ENCODE data around the gene ADAMTS6. TPM values are rescaled to one million over a fixed set of nuclear protein-coding genes. Genes with fewer than 3 reads are reported as not detected.
"Not testable (repeated sequence)": the region's sequence is repeated elsewhere in the genome, so short reads cannot be mapped to it uniquely, and the experiment has no call there.

ADAMTS6 gene
- total RNA-seq, 1 donor from 2014 or later = 52.2 TPM

DNA sequence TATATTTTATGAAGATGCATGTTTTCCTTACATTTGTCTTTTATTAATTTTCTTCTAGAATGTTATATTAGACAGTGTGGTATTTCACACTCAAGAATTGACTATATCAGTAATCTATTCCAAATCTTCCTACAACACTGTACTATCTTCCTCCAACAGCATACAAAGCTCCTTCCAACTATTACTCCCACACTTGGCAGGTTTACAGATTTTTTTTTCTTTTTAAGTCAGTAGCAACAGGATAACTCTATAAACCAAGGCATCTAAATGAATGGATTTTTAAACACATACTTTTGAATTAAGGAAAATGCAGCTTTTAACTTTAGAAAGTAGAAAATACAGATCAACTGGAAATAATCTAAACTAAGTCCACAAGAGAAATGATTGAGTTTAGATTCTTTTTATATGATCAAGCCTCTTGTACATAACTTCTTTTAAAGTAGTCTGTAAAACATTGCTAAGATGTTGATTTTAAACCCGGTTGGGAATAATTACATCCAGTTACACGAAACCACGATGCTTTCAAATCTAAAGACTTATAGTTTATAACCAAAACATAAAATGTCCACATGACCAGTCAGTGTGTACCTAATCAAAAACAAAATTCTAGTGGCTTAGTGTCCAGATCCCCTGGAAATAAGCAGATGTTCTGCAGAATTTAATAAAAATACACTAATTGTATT, 281.6 kb downstream of the ADAMTS6 start:
- DNase-seq (ENCODE audit: low read depth in 2 of 2) = peak in 1 of 2 donors; percentile 56

DNA sequence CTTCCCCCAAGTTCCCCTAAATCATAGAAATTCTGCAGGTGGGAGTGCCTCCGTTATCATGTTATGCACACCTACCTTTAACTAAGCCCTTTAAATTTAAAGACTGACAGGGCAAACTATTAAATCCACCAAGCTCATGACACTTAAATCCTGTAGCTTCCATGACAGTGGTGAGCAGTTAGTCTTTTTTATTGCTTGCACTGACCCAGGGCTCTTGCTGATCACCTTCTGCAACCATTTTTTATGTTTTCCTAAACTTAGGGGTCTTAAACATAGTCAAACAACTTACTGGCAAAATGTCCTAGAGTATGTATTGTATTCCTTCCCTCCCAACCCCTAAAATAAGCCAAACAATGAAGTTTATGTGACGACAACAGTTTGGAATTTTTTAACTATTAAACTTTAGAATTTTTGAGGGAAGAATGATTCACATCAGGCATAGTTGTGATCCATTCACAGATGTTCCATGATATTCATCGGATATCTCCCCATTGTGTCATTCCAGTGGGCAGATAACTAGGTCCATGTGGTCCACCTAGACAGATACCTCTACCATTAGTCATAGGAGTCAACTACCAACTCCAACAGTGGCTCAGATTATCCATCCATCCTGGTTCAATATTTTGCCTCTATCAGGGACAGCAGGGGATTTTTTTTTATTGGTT, 283.1 kb downstream of the ADAMTS6 start:
- peak; percentile 91 to 96 for DNase-seq (ENCODE audit: low read depth in 2 of 2)

DNA sequence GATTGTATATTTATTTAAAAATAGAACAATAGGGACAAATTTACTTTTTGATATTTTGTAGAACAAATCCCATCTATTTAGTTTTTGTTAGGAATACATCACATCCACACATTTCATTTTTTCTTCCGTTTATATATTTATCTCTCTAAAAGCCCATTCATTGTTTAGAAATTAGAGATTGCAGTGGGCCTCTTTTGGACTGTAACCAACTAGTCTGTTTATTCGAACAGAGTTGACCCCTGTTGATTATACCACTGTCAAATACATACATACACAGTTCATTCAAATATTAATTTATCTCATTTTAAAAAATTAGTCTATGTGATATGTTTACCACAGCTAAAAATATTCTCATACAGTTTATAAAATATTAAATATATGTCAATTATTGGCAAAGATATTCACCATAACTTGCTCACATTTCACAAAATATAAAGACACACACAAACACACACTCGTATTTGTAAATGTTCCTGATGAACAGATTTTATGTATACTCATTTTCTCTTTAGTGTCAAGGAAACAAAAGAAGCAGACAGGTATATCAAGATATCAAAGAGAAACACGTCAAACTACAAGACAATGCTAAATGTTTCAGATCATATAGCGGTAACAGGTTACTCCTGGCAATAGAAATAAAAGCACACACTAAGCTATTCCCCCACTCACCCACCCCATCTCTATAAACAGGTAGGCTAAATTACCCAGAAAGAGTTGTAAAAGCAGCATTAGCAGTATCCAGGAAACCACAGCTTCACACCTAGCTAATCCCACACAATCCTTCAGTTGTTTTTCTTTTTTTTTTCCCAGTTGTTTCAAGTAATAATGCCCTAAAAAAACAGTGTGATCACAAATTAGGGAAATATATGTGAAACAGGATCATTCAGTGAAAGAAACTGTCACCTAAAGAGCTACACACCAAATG, 283.9 kb downstream of the ADAMTS6 start:
- peak in 1 of 2 donors; percentile 14 for DNase-seq (ENCODE audit: low read depth in 2 of 2)

DNA sequence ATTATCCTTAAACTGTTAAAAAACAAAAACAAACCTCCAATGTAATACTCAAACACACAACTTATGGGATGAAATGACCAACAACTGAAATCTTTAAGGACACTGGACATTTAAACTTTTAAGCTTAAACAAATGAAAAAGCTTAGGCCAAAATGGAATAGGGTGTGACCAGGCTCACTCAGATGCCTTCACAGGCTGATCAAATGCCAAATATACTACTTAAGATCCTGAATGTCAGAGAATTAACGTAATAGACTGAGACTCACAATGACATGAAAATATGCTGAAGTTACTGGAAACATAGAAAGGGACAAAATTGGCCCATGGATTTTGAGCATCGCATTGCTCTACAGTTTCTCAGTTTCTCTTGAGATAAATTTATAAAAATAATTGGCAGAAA, 286.8 kb downstream of the ADAMTS6 start:
- DNase-seq (ENCODE audit: low read depth in 2 of 2) = no peak

DNA sequence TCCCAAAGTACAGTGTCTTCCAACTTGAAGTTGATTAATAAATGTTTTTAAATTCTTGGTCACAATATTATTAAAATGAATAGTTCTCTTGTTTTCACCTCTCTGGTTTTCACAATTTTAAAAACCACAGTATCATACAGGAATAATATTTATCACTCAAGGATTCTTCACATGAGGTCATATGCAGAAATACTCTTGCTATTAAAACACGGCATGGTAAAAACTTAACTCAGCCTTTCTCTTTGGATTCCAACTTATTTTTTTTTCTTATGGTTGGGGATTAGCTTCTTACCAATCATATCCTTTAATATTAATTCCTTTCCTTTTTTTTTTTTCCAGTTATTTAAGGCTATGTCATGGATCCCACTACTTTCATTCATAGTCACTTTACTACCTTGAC, 289.4 kb downstream of the ADAMTS6 start:
- no peak for DNase-seq (ENCODE audit: low read depth in 2 of 2)

DNA sequence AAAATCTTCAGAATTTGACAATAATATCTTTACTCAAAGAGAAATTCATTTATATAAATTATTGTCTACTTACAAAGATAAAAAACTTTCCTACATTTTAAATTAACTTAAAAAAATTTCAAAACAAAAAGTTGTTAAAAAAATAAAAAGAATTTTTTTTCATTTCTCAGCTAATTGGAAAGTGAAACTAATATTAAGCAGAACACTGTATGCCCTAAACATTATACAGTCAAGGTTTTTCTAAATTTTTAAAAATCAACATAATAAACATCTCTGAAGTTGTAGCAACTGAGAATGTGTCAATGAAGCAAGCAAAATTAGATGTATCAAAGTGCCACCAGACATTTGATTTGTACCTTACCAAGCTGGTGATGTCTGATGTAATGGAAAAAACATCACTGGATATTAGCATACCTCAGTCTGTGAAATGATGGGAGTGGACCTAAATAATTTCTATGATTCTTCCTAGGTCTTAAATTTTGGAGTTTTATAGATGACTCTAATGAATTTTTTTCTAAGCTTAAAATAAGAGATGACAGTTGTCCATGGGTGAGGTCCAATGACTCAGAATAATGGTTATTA, 290.1 kb downstream of the ADAMTS6 start:
- peak; percentile 26 to 59 for DNase-seq (ENCODE audit: low read depth in 2 of 2)

DNA sequence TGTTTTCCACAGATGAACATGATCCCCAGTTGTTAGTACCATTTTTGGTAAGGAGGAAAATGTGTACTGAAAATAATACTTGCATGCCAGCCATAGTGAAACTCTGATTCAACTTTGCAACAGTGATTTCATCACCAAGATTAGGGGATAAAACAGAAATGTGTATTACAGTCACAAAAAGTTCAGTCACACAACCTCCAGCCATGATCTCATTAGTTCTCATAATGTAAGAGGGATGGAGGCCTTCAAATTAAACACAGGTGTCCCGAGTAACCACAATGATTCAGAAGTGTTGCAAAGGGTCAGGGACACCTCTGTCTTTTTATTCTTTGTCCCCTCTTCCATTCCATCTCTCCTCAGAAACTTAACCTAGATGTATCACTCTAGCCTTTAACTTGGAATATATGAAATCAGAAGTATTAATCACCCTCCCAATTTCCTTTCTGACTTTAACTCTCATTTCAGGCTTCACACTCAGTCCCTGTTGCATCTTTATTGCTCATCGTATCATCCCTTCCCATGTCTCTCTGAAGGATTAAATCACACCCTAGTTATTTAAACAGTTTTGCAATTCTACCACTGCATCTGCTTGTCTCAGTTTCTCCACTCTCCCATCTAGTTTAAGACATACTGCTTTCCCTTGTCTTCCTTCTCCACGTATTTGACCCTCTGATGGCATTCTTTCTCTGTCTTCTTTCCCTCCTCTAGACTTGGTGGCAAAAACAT, 291.2 kb downstream of the ADAMTS6 start:
- peak in 1 of 2 donors; percentile 65 for DNase-seq (ENCODE audit: low read depth in 2 of 2)

DNA sequence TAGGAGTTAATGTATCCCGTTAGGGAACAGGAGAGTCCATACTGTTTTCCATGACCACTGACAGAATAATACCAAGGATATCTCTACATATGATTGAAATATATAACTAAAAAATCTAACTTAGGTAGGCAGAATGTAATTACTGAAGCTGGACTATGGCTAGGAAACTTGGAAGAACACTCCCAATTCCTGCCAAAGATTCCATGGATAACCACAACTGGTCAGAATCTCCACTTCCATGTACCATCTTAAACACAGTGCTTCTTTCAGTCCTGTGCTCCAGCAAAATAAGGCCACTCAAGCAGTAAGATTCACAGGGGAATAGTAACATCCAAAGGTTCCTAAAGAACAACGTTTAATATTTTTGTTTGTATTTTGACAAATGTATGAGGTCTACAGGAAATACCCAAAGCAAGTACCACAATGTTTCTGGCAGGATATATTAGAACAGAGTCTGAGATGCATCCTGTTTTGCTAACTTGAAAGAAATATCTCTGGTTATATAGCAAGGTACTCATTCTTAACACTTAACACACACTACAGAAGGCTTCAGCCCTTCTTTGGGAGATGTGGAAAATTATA, 295.0 kb downstream of the ADAMTS6 start:
- peak; percentile 63 to 65 for DNase-seq (ENCODE audit: low read depth in 2 of 2)

DNA sequence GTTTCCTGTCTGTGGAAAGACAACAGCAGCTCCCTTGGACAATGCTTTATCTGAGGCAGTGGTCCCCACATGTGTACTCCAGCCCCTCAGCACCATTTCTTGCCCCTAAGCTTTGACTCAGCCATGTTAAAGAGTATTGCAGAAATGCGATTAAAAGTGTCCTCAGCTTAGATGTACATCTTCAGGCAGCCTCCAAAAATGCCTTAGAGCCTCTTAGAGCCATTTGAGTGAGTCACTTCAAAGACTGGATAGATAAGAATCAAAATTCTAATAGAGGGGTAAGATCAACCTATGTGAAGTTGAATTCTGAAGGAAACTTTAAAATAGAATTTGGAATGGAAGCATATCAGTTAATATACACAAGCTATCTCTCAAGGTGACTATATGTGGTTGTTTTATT, 296.3 kb downstream of the ADAMTS6 start:
- no peak for DNase-seq (ENCODE audit: low read depth in 2 of 2)

DNA sequence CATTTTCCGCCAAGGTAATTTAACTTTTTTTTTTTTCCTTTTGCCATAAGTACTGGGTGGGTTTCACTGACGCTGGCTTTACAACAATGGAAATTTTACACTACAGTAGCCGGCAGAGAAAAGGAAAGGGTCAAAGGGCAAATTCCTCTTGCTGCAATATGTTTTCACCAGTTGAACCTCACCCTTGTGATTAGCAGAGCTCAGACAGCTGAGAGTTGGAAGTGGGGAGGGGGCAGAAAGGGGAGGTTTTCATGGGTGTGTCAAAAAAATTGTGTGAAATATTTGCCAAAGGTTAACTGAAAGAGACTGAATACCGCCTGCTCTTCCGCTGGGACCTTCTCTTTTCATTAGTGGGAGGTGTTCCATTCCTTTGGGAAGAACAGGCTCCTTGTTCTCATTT, 296.9 kb downstream of the ADAMTS6 start:
- DNase-seq (ENCODE audit: low read depth in 2 of 2) = peak in 1 of 2 donors; percentile 83

DNA sequence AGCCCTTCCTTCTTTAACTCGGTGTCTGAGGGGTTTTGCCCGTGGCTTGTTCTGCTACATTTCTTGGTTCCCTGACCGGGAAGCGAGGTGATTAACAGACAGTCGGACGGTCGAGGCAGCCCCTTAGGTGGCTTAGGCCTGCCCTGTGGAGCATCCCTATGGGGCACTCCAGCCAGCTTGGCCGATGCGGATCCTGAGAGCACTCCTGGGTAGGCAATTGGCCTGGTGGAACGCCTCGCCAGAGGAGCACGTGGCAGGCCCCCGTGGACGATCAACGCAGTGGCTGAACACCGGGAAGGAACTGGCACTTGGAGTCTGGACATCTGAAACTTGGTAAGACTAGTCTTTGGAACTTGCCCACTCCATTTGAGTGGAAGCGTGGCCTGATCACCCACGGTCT, 307.5 kb downstream of the ADAMTS6 start:
- DNase-seq (ENCODE audit: low read depth in 2 of 2) = not testable (repeated sequence)

DNA sequence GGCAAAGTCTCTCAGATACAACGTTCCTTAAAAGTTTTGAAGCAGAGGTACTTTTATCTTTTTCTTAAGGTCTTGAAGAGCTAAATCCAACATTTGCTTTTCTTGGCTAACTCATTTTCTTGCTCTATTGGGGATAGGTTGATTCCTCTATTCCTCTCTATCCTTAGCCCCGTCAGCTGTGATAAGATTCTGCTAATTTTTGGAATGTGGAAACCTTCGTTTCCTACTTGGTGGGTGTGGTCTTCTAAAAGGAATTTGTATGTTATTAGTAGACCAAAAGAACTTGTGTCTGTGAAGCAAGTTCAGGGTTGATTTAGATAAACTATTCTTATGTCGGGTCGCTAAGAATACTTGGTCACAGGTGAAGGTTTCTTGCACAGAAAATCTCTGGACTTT, 308.6 kb downstream of the ADAMTS6 start:
- no peak for DNase-seq (ENCODE audit: low read depth in 2 of 2)

DNA sequence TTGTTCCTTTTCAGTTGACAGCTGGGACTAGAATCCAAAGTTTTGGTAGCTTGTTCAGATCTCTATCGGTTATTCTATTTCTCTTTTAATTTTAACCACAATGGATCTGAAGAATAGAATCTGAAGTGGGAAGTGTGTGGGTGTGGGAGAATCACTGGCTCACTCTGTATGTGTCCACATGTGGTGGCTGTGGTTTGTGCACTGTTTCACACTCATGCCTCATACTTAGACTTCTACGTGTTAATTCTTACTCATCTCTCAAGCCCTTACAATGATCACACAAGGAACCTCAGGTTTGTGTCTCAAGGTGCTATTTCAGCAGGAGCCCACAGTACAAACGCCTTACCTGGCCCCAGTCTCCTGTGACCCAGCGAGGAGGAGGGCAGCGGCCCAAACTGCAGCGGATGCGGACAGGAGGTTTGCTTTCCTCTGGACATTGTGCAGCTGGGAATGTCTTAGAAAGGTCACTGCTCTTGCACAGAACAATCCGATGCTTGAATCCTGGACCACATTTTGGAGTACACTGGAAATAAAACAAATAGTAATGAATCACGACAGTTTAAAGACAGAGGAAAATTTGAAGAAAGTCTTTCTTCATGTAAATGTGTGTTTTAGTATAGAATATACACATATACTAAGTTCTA, 309.1 kb downstream of the ADAMTS6 start:
- DNase-seq (ENCODE audit: low read depth in 2 of 2) = peak in 1 of 2 donors; percentile 28

DNA sequence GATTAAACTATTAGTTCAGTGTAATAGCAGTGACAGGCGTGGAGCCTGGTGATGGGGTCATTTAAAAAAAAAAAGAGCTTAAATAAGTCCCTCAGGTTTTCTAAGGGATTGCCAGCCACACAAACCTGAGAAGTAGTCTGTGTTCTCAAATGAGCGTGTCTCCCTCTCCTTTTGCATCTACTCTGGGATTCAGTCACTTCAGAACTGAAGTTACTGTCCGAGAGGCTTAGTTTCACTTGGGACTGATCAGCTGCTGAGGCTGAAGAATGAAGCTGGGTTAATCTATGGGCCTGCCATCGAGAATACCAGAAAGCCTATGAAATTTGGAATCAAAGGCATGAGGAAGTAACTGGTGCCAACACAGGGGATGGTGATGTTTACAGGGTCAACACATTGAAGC, 310.1 kb downstream of the ADAMTS6 start:
- DNase-seq (ENCODE audit: low read depth in 2 of 2) = no peak

DNA sequence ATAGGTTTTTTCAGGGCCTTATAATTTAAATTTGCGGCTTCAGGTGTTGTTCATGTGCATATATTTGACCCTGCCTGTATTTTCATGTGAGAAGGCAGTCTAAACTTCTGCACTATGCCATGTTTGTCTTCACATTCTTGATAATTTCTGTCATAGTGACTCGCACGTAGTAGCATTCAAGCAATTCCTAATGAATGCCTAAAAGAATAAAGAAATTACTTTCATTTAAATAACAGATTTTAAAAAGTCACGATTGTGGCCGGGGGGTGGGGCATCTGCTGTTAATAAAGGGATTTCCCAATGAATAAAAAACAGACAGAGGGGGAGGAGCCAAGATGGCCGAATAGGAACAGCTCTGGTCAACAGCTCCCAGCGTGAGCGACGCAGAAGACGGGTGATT, 318.0 kb downstream of the ADAMTS6 start:
- DNase-seq (ENCODE audit: low read depth in 2 of 2) = no peak

DNA sequence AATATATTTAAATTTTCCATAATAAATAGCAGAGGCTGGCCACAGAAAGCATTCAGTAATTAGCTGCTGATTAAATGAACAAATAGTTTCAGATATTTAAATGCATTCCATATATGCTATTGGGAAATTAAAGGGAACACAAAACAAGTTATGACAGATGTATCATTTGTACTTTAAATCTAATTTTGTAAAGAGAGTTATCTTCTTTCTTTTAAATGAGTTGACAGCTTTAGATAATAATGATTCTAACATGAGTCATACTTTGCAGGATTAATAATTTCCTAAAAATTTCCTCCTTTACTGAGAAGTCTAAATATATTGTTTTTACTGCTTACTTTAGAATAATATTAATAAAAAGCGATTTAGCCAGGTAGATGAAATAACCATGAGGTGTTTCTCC, 320.1 kb downstream of the ADAMTS6 start:
- DNase-seq (ENCODE audit: low read depth in 2 of 2) = peak in 1 of 2 donors; percentile 16

DNA sequence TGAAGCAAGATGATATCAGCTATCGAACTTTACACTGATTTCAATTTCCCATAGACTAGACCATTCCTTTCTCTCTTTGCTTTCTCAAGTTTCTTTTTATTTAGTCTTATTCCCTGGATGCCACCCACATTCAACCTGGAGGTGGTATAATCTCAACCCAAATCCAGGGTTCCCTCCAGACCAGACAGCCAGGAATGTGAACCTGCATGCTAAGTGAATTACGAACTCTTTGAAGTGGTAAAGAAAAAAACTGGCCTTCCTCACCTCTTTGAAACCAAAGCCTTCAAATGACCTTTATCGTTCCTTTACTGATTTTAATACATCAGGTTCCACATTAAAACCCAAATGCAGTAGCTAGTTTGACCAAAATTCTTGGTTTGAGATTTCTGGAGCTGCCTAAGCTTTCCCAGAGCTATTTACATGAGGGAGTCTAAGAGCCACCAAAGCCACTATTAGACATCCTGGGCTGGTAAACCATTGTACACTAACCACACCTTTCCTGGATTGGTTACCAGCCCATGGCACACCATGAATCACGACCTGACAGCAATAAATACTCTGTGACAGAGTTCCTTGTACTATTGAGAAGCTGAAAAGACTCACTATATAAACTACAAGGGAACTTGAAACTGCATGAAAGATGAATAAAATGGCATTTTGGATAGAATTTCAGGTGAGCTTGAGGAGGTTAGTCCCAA, 323.7 kb downstream of the ADAMTS6 start:
- DNase-seq (ENCODE audit: low read depth in 2 of 2) = peak in 1 of 2 donors; percentile 43

DNA sequence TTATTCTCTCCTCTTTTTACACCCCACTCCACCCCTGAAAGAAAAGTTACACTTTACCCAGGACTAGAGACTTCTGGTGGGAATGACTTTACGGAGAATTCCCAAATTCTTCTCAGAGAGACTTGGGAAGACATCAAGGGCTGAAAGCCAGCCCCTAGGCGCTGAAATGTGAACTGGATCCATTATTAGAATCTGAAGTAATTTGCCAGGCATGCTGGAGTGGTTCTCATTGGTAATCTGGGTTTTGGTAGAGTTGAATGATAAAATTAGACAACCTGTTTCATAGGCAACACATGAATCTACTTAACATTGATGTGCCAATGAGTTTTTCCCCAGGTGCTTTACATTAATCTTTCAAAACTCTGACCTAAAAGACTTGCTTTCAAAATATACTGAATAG, 324.8 kb downstream of the ADAMTS6 start:
- no peak for DNase-seq (ENCODE audit: low read depth in 2 of 2)

DNA sequence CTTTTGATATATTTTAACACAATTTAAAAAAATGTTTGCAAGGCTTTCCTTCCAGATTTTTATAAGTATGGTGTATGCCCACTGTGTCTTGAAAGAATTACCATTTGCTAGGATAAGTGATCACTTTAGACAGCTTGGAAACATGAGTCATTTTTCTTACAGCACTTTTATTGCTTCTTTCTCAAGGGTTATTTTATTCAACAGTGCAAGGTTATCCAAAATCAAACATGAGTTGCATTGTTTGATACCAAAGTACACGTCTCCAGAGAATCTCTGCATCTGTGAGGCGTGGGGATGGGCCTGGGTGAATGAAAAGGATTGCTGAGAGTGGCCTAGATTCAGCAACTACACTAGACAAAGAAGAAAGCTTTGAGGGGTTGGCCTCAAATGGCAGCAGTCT, 329.6 kb downstream of the ADAMTS6 start:
- no peak for DNase-seq (ENCODE audit: low read depth in 2 of 2)

DNA sequence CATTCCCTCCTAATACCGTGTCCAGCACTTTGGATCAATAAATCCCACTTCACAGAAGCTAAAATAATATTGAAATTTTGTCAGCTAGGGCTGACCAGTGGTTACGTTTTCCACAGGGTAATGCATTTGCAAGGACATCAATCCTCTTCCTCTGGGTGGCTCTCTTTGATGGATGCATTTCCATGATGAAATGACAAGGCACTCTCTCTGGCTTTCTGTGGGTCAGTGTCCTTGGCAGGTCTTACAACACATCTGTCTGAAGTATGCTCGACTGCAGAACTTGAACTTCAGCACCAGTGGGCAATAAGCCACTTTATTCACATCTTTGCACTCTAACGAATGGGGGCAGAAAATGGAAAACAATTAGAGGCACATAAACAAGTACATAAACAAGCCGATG, 330.1 kb downstream of the ADAMTS6 start:
- no peak for DNase-seq (ENCODE audit: low read depth in 2 of 2)

All from lung microvascular endothelial cell (primary cell).